ENCODE measurements around the gene TMEM45A.
"Not testable (repeated sequence)": the region's sequence is repeated elsewhere in the genome, so short reads cannot be mapped to it uniquely, and the experiment has no call there.

Gene TMEM45A

GRCh38 chr3:100492059-100493006 lies at the start of gene TMEM45A:
Gene TMEM45A (plus strand): TSS chr3:100492619. CDS start chr3:100555212, 62,593 bp downstream.
- peak; percentile 94 for DNase-seq (ENCODE audit: low spot score)

DNA sequence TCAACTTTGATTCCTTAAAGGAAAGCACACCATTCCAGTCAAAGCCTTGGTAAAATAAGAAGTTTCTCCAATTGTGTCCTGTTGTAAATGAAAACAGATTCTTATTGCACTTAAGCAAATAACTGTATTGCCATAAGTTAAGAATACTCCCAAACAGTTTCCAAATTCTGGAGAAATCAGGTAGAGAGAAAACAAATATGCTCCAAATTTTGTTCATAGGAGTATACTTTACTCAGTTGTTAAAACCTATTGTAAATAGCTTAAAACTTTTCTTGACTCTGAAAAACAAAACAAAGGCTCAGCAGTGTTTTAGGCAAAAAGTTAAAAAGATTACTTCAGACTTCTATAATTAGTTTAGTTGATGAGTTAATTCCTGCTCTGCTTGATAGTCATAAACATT lies 48.7 kb upstream of the TMEM45A start:
- DNase-seq (ENCODE audit: low spot score) = no peak

DNA sequence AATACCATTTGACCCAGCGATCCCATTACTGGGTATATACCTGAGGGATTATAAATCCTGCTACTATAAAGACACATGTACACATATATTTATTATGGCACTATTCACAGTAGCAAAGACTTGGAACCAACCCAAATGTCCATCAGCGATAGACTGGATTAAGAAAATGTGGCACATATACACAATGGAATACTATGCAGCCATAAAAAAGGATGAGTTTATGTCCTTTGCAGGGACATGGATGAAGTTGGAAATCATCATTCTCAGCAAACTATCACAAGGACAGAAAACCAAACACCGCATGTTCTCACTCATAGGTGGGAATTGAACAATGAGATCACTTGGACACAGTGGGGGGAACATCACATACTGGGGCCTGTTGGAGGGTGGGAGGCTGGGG lies 45.4 kb upstream of the TMEM45A start:
- not testable (repeated sequence) for DNase-seq (ENCODE audit: low spot score)

GRCh38 chr3:100448079-100448478 lies 44.3 kb upstream of the TMEM45A start:
- DNase-seq (ENCODE audit: low spot score) = no peak

GRCh38 chr3:100449214-100449613 lies 43.2 kb upstream of the TMEM45A start:
- no peak for DNase-seq (ENCODE audit: low spot score)

DNA sequence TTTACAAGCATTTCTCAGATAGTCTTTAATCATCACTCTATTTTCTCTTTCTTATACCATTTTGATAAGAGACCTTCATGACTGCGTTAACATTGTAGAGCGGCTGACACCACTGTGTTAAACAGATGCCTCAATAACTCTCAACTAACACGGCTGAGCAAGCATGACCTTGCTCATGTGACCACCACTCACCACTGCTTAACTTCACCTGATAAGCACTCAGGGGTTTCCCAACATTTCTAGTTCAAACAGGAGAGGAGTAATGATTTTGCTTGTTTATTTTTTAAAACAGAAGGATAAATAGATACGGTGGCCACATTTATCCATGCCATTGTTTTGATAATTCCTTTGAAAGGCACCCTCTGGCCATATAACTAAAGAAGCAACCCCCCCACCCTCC lies 37.7 kb upstream of the TMEM45A start:
- no peak for DNase-seq (ENCODE audit: low spot score)

DNA sequence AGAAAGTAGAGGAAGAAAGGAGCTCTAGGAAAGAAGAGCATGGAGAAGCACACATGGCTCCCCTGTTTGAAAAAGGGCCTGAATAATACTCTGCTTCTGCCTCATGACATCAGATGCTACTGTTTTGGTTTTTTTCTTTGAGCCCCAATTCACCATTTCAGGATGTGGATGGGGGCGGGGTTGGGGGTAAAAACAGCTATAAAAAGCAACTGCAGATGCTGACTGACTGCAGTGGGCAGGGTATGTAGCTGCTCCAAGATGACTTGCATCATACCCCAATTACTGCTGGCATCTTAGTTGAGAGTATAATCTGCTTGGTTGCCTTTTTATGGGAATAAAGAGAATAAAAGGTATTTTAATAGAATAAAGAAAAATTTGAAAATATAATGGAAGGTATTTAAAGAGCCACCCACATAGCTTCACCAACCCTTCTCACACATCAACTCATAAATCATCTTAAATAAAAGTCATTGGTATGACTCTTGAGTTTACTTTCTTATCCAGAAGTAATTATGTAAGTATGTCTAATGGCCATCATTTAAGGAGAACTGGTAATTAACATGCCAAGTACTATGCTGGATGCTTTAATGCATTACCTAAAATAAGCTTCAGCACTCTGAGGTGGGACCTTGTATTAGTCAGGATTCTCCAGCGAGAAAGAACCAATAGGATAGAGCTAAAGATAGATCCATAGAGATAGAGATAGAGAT lies 36.4 kb upstream of the TMEM45A start:
- no peak for DNase-seq (ENCODE audit: low spot score)

DNA sequence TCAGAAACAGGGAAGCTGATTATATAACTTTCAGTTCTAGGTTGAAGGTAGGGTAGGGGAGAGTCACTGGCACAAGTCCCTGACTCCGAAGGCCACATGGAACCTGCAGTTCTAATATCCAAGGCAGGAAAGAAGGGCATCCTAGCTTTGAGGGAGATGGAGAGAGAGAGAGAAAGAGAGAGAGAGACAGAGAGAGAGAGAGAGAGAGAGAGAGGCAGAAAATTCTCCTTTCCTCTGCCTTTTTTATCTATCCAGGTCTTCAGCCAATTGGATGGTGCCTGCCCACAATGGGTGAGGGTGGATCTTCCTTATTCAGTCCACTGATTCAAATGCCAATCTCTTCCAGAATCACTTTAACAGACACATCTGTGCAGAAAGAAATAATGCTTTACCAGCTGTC lies 35.7 kb upstream of the TMEM45A start:
- no peak for DNase-seq (ENCODE audit: low spot score)

DNA sequence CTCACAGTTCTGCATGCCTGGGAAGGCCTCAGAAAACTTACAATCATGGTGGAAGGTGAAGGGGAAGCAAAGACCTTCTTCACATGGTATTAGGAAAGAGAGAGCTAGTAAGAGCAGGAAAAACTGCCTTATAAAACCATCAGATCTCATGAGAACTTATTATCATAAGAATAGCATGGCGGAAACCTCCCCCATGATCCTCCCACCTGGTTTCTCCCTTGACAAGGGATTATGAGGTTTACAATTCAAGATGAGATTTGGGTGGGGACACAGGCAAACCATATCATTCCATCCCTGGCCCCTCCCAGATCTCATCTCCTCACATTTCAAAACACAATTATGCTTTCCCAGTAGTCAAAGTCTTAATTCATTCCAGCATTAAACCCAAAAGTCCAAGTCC lies 34.6 kb upstream of the TMEM45A start:
- DNase-seq (ENCODE audit: low spot score) = no peak

DNA sequence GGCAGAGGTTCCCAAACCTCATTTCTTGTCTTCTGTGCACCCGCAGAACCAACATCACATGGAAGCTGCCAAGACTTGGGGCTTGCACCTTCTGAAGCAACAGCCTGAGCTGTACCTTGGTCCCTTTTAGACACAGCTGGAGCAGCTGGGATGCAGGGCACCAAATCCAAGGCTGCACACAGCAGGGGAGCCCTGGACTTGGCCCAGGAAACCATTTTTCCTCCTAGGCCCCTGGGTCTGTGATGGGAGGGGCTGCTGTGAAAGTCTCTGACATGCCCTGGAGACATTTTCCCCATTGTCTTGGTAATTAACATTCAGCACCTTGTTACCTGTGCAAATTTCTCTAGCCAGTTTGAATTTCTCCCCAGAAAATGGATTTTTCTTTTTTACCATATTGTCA lies 33.6 kb upstream of the TMEM45A start:
- no peak for DNase-seq (ENCODE audit: low spot score)

- peak; percentile 55 for DNase-seq (ENCODE audit: low spot score)
Observed at GRCh38 chr3:100463002-100463401, 29.4 kb upstream of the TMEM45A start.

DNA sequence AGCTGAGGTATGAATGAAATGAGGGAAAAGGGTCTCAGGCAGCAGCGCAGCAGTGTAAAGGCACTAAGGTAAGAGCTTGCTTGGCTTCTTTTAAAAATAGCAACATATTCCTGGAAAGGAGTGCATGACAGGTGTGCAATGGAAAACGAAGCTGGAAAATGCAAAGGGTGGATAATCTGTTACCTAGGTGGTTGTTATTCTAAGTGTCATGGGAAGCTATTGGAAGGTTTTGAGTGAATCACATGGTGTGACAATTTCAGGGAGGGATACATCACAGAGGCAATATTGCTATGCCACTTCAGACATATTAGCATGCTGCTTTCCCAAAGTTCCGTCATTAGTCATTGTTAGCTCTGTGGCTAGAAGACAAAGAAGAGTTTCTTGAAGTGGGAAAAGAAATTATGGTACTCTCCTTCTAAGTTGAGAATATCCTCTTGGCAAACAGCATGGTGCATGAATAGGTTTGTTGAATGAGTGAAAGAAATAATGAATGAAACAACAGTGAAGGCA lies 28.7 kb upstream of the TMEM45A start:
- no peak for DNase-seq (ENCODE audit: low spot score)

- DNase-seq (ENCODE audit: low spot score) = no peak
Observed at GRCh38 chr3:100465892-100466777, 26.3 kb upstream of the TMEM45A start.

- no peak for DNase-seq (ENCODE audit: low spot score)
Observed at GRCh38 chr3:100467133-100467532, 25.3 kb upstream of the TMEM45A start.

DNA sequence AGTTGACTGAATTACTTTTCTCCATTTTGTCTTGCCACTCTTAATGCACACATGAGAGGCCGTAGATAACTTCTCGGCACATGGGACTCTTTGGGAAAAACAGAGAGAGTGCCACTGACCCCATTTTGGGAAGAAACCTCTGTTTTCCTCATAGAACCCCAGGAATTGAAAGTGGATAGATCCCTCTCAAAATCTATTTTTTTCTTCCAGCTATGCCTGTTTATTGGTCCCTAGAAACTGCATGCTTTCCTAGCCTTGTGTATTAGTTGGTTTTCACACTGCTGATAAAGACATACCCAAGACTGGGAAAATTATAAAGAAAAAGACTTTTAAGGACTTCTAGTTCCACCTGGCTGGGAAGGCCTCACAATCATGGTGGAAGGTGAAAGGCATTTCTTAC lies 23.7 kb upstream of the TMEM45A start:
- DNase-seq (ENCODE audit: low spot score) = no peak

- DNase-seq (ENCODE audit: low spot score) = no peak
Observed at GRCh38 chr3:100470951-100471350, 21.5 kb upstream of the TMEM45A start.

- DNase-seq (ENCODE audit: low spot score) = no peak
Observed at GRCh38 chr3:100471444-100471843, 21.0 kb upstream of the TMEM45A start.

DNA sequence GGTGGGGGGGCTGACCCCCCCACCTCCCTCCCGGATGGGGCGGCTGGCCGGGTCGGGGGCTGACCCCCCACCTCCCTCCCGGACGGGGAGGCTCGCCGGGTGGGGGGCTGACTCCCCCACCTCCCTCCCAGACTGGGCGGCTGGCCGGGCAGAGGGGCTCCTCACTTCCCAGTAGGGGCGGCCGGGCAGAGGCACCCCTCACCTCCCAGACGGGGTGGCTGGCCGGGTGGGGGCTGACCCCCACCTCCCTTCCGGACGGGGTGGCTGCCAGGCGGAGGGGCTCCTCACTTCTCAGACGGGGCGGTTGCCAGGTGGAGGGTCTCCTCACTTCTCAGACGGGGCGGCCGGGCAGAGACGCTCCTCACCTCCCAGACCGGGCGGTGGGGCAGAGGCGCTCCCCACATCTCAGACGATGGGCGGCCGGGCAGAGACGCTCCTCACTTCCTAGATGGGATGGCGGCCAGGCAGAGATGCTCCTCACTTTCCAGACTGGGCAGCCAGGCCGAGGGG lies 14.5 kb upstream of the TMEM45A start:
- not testable (repeated sequence) for DNase-seq (ENCODE audit: low spot score)

- DNase-seq (ENCODE audit: low spot score) = not testable (repeated sequence)
Observed at GRCh38 chr3:100478521-100478920, 13.9 kb upstream of the TMEM45A start.

DNA sequence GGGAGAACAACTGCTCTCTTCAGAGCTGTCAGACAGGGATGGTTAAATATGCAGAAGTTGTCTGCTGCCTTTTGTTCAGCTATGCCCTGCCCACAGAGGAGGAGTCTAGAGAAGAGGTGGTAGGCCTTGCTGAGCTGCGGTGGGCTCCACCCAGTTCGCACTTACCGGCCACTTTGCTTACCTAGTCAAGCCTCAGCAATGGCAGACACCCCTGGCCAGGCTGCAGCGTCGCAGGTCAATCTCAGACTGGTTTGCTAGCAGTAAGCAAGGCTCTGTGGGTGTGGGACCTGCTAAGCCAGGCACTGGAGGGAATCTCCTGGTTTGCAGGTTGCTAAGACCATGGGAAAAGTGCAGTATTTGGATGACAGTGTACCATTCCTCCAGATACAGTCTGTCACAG lies 12.3 kb upstream of the TMEM45A start:
- DNase-seq (ENCODE audit: low spot score) = no peak

GRCh38 chr3:100482176-100482575 lies 10.2 kb upstream of the TMEM45A start:
- DNase-seq (ENCODE audit: low spot score) = no peak

DNA sequence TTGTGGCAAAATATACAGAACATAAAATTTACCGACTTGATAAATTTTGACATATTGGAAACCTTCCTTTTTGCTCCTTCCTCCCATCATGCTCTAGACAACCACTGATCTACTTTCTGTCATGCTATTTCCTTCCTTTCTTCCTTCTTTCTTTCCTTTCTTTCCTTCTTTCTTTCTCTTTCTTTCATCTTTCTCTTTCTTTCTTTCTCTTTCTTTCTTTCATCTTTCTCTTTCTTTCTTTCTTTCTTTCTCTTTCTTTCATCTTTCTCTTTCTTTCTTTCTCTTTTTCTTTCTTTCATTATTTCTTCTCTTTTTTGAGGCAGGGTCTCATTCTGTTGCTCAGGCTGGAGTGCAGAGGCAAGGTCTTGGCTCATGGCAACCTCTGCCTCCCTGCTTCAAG lies 8.9 kb upstream of the TMEM45A start:
- no peak for DNase-seq (ENCODE audit: low spot score)
